NCI-H2196 treated with DMSO at 0.1 percent for 48 hours (cell line): ENCODE measurements around the gene TMEM150A.
"Not testable (repeated sequence)": the region's sequence is repeated elsewhere in the genome, so short reads cannot be mapped to it uniquely, and the experiment has no call there.

Experiments used
- DNase-seq: peaks from one replicate; lab custom pipeline; 2025; ENCODE audit not compliant: unreplicated experiment; lab: John Stamatoyannopoulos, UW

The TMEM150A gene

DNA sequence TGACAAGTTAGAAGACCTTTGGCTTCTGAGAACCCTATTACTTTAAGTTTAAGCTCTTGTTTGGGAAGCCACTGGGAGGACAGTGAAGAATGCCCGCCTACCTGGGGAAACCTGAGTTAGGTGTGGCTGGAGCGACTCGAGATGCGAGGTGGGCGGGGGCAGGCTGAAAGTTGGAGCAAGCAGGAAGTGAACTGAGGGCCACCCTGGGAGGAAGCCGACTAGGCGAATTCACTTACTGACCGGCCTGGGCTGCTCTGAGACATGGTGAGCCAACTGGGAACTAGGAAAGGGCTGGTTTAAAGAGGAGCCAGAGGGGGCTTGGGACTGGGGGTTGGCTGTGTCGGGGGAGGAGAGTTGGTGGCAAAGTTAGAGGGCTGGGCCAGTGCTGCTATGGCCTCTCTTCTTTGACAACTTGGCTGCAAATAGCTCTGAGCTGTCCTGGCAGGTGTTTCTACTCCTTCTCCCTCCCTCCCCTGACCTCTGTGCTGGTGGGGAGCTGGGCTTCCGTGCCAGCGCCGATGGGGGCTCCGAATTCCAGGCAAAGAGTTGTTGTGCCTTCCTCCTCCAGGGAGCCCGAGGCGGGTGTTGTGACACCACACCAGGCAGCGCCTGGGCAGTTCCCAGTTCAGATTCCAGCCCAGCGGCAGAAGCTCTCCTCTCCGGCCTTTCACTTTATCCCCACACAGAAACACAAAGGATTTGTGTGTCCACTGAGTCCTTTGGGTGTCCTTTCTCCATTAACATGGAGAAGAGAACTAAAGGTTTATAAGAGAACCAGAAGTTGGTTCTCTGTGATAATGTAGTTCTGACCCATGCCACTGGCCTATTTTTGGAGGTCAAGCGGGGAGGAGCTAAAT, 24.9 kb downstream of the TMEM150A start, which contains the start of gene VAMP8:
TSS of gene VAMP8 (plus strand) at position 201 of the 857 bp plus-strand sequence. CDS start at position 262, 61 bp downstream.
- peak; percentile 0 for DNase-seq

- DNase-seq: no peak
These were observed 25.5 kb downstream of the TMEM150A start for GRCh38 chr2:85577063-85577385.

DNA sequence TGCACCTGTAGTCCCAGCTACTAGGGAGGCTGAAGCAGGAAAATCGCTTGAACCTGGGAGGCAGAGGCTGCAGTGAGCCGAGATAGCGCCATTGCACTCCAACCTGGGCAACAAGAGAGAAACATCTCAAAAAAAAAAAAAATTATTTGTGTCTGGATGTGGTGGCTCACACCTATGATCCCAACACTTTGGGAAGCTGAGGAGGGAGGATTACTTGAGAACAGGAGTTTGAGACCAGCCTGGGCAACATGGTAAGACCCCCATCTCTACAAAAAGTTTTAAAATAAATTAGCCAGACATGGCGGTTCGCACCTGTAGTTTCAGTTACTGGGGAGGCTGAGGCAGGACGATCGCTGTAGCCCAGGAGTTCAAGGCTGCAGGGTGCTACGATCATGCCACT, 26.8 kb downstream of the TMEM150A start:
- no peak for DNase-seq

GRCh38 chr2:85566265-85566664, 36.2 kb downstream of the TMEM150A start:
- no peak for DNase-seq

GRCh38 chr2:85564144-85564563, 38.3 kb downstream of the TMEM150A start:
- no peak for DNase-seq

GRCh38 chr2:85561280-85562212, 41.0 kb downstream of the TMEM150A start, which contains the start of gene GGCX:
TSS of gene GGCX (minus strand) at chr2:85561493. CDS start at chr2:85561428, 65 bp downstream.
- DNase-seq: peak; percentile 59

GRCh38 chr2:85560812-85561279, 41.7 kb downstream of the TMEM150A start:
- no peak for DNase-seq

DNA sequence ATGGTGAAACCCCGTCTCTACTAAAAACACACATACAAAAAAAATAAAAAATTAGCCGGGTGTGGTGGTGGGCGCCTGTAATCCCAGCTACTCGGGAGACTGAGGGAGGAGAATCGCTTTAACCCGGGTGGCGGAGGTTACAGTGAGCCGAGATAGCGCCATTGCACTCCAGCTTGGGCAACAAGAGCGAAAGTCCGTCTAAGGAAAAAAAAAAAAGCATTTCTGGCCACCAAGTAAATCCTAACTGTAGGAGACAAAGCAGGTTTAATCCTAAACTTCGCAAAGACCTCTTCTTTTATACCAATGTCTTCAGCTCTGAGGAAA, 42.1 kb downstream of the TMEM150A start:
- DNase-seq: not testable (repeated sequence)

DNA sequence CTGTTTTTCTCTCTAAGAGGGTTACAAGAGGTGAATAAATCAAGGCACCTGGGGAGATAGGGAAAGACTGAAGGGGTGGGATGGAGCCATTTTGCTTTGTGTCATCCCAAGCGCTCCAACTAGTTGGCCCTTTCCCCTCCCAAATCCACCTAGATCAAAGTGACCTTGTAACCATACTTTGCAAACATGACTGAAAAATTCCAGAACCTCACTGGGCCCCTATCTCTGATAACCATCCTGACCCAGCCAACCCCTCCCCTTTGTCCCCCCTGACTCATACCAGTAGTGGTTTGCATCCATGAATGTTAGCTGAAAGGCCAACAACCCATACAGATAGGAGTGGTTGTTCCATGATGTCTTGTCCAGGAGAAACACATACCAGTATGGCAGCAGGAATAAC, 44.3 kb downstream of the TMEM150A start:
- no peak for DNase-seq

- no peak for DNase-seq
These were observed 45.4 kb downstream of the TMEM150A start for GRCh38 chr2:85557130-85557529.

DNA sequence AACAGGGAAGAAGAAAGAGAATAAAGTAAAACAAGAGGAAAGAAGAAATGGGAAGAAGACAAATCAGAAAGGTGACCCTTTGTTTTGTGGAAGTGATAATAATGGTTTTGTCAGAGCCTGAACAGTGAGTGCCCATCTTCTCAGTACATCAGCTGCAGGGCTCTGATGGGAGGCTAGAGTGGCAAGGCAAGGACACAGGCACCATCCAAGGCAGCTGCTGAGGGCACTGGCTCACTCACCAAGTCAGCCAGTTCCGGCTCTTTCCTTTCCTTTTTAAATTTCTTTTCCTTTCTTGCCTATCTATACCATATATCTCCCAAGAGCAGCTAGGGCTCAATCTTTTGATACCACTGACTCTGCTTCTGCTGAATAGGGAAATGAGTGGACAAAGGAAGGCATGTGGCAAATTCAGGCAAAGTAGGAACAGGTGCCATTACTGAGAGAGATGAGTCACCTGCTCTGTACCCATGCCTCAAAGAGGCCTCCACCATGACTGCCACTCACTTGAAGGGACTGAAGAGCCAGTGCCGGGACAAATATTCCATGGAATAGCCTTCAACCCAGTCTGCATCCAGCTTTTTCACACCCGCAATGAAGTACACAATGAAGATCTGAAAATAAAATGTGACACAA, 47.4 kb downstream of the TMEM150A start:
- DNase-seq: no peak

DNA sequence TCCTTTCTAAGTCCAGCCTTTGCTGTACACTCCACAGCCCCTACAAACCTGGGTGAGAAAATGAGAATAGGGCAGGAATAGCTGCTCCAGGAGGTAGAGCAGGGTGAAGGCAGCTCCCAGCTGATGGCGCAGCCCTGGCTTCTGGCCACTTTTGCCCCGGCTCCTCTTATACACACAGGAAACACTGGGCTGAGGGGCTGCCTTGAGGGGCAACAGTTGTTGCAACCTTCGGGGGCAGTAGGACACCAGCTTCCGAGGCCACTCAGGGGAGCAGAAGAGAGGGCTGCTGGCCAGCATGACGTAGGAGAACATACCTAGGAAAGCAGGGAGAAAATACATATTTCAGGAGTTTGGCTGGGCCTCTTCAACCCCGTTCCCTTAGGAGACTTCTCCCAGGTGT, 49.3 kb downstream of the TMEM150A start:
- no peak for DNase-seq

GRCh38 chr2:85551698-85552678, 50.5 kb downstream of the TMEM150A start:
- DNase-seq: peak; percentile 27

DNA sequence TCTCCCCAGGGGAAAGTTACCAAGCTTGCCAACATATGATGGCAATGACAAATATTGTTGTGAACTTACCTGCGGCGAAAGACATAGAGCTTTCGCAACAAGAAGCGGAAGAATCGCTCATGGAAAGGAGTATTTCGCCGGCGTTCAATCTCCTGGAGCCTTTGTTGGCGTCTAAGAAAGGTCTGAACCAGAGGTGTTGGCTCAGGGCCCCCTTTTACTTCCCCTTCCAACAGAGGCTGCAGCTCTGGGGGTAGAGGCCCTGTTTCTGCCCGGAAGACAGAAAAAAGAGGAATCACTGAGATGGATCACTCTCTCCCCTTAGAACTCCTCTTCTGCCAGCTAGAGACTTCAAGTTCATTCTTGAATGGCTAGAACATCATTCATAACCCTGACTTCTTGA, 52.0 kb downstream of the TMEM150A start:
- DNase-seq: no peak

GRCh38 chr2:85549826-85550225, 52.7 kb downstream of the TMEM150A start:
- no peak for DNase-seq

DNA sequence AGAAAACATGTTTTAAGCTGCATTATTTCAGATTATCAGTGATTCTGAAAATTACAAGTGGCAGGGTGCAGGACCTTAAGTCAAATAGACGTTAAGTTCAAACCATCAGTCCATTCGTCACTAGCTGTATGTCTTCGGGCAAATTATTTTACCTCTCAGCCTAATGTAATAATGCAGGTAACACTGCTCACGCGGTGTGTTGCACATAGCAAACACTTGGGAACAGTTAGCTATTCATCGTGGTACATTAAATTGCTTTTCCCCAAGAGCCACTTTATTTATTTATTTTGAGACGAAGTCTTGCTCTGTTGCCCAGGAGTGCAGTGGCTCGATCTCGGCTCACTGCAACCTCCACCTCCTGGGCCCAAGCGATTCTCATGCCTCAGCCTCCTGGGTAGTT, 53.4 kb downstream of the TMEM150A start:
- DNase-seq: no peak

- DNase-seq: no peak
These were observed 53.9 kb downstream of the TMEM150A start for GRCh38 chr2:85548608-85548900.
